NCI-H748 (cell line): ENCODE results near the gene CD93.

Experiments
- DNase-seq: peaks from one replicate; lab custom pipeline; 2025; ENCODE audit not compliant: unreplicated experiment; lab: John Stamatoyannopoulos, UW

CD93 gene

GRCh38 chr20:23039136-23039875, 46.8 kb downstream of the CD93 start:
- DNase-seq, result no peak

- DNase-seq, result peak; percentile 18
Measured at GRCh38 chr20:23037017-23037481, 49.1 kb downstream of the CD93 start.

GRCh38 chr20:23036371-23036770, 49.8 kb downstream of the CD93 start:
- DNase-seq, result no peak

- DNase-seq, result no peak
Measured at GRCh38 chr20:23035731-23036130, 50.4 kb downstream of the CD93 start.

GRCh38 chr20:23034721-23035671, 51.1 kb downstream of the CD93 start, which contains the start of gene SSTR4:
Gene SSTR4 (plus strand): TSS chr20:23035312. CDS start chr20:23035484, 172 bp downstream.
- peak; percentile 62 for DNase-seq

GRCh38 chr20:23033918-23034317, 52.2 kb downstream of the CD93 start:
- no peak for DNase-seq

GRCh38 chr20:23032750-23033078, 53.4 kb downstream of the CD93 start:
- no peak for DNase-seq

GRCh38 chr20:23032056-23032749, 53.9 kb downstream of the CD93 start:
- no peak for DNase-seq

GRCh38 chr20:23031346-23031745, 54.8 kb downstream of the CD93 start:
- DNase-seq, result no peak
